Ishikawa (cell line): Measurements from ENCODE around the gene GRIA3.

Experiments used
- YY1 ChIP-seq: IDR thresholded peaks from 2 replicates; pipeline ENCODE4 v1.6.1; 2012; ENCODE audit warnings: low read depth
- TF ChIP-seq, protein P1 (sequence below): IDR thresholded peaks from 2 replicates; pipeline ENCODE4 v1.6.1; 2012

DNA sequence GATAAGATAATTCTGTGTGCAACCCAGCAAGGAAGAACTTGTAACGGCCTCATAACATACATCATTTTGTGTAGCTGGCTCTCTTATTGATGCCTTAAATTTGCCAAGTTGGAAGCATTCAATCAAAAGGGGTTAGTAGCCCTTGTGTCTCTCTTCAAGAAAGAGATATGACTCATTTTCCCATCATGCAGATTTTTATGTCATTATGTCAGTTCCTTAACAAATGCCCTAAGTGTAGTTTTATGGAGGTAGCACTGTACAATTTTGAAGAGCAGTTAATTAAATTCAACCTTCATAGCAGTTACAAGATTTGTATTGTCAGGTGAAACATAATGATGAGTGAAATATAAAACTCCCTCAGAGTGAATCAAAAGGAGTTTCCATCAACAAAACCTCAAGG, 215.6 kb downstream of the GRIA3 start:
- TF ChIP-seq, protein P1, sequence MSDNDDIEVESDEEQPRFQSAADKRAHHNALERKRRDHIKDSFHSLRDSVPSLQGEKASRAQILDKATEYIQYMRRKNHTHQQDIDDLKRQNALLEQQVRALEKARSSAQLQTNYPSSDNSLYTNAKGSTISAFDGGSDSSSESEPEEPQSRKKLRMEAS = no peak
- TF ChIP-seq YY1 = no peak
